Kidney tubule cell (primary cell): Measurements from ENCODE around the gene RALGPS1.
A peak's percentile ranks its signal among the peaks of the same experiment; 100 is the strongest.

Source experiments
- DNase-seq: peaks from one replicate; pipeline ENCODE4 v3.0.0-alpha.2; 2018; ENCODE audit warnings: low spot score

Gene RALGPS1

DNA sequence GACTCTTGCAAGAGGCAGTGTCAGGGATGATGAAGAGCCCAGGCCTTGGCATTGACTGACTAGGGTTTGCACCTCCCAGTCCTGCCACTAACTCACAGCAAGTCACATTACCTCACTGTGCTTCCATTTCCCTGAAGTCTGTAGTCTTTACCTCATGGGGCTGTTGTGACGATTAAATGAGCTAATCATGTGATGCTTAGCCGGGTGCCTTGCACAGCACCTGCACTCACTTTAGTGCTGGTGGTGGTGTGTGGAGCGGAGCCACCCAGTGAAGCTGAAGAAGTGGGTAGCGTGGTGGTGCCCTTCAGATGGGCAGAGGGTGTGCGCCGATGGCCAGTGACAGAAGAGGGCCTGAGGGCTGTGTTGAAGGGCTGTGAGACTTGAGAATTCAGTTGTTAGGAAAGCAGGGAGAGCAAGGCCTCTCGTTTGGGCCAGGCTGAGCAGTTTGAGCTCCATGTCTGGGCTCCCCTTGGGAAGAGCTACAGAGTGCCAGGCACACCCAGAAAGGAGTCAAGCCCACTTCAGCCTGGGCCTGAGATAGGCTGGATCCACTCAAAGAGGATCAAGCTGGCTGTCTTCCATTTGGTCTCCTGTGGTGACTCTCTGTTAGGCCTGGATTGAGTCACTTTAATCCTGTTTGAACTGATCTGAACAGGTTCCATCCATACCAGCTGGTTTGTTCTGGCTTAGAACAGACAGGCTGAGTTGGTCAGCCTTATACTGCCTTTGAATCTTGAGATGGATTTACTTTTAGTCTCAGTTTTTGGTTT lies 42.5 kb downstream of the RALGPS1 start:
- peak; percentile 40 for DNase-seq

DNA sequence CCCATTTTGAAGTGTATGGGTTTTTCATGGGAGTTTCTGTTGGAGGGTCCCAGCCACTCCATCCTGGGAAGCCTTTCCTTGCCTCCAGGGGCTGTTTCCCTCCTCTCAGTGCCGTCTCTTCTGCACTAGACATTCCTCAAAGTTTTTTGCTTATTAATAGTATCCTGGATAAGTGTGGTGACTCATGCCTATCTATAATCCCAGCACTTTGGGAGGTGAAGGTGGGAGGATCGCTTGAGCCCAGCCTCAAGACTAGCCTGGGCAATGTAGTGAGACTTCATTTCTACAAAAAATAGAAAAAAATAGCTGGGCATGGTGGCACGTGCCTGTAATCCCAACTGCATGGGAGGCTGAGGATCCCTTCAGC lies 43.1 kb downstream of the RALGPS1 start:
- DNase-seq: peak; percentile 45

DNA sequence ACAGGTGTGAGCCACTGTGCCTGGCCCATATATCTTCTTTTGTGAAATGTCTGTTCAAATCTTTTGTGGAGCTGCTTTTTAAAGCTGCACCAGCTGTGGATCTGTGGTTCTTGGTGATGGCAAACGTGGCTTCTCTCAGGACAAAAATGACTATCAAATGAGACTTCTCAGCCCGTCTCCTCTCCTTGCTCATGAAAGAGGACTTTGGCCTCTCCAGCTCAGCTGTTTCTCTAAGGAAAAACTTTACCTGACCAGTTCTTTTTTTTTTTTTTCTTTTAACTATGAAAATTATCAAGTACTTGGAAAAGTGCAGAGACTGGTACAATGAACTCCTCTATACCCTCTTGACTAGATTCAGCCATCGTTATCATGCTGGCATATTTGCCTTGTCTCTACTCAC lies 44.8 kb downstream of the RALGPS1 start:
- DNase-seq: no peak

DNA sequence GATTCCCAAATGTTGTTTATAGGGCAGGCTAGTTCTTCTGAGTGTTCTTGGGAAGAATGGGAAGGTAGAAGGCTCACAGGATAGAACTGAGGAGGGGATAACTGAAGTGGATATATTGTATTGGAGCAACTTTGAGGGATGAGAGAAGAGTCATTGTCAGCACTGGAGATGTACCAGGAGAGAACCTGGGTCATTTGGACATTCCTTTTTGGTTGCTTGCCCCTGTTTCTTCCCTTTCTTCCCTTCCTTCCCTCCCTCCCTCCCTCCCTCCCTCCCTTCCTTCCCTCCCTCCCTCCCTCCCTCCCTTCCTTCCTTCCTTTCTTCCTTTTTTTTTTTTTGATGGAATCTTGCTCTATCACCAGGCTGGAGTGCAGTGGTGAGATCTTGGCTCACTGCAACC lies 45.3 kb downstream of the RALGPS1 start:
- no peak for DNase-seq

DNA sequence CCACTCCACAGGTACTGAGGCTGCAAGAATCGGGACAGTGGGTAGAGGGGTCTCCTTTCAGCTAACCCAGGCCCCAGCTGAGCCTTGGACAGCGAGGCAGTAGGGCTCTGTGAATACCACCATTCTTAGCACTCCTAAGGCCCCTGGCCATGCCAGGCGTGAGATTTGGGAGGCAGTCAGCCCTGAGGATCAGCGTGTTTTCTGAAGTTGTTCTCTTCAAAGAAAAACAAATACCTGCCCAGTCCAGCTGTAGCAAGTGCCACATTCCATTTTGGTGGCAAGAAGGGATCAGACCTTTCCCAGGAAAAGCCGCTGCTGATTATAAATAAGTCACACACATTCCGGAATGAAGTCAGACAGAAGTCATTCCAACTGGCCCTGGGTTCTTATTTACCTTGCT lies 47.8 kb downstream of the RALGPS1 start:
- DNase-seq: peak; percentile 31

DNA sequence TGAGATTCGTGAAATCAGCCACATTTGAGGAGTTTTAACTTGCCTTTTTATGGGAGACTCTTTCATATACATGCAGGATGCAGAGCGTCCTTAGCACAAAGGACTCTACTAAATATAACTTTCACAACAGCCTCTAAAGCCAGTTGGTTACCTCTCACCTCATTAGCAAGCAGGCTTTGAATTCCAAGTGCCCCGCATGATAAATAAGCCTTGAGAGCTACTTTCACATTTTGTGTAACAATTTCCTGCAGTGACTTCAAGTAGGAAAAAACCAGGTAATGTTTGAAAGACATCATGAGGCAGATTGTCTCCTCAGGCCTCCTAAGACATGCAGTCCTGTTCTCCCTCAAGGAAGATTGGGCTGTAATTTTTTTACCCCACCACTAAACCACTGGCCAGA lies 50.5 kb downstream of the RALGPS1 start:
- no peak for DNase-seq

DNA sequence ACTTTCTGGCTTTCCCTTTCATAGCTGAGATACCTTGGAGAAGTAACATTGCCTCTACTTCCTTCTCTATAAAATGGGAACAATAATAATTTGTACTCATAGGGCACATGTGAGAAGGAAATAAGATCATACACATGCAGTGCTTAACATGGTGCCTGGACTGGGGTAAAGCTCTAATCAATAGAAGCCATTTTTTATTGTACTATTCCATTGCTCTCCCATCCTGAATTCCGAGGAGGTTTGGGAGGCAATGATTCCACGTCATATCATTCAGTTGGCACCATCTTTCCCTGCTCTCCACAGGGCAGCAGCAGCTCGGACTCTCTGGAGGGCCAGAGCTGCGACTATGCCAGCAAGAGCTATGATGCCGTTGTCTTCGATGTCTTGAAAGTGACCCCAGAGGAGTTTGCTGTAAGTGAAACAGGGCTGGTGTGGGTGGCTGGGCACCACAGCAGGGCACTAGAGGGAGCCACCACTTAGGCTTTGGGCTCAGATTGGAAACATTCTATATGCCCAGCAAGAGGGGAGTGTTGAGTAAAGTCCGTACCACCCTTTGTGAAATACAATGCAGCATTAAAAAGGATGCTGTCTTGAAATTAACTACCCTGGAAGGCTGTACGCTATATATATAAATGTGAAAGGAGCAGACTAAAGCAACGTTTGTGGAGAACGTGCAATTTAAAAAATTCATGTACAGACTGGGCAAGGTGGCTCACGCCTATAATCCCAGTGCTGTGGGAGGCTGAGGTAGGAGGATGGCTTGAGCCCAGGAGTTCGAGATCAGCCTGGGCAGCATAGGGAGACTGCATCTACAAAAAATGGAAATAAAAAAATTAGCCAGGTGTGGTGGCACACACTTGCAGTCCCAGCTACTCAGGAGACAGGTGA lies 51.2 kb downstream of the RALGPS1 start:
- peak; percentile 43 for DNase-seq

DNA sequence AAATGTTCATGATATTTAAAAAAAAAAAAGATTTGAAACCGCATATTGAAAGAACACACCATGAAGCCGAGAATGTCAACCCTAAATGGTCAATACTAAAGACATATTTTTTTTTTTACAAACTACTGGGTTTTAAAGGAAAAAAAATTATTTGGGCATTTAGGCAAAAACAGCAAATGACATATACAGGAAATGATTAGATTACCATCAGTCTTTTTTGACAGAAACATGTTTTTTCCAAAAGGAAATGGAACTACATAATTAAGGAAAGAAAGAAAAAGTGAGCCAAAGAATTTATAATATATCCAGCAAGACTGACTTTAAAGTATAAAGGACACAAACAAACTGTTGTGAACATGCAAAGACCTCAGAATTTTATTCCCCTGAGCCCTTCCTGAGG lies 56.7 kb downstream of the RALGPS1 start:
- DNase-seq: no peak

DNA sequence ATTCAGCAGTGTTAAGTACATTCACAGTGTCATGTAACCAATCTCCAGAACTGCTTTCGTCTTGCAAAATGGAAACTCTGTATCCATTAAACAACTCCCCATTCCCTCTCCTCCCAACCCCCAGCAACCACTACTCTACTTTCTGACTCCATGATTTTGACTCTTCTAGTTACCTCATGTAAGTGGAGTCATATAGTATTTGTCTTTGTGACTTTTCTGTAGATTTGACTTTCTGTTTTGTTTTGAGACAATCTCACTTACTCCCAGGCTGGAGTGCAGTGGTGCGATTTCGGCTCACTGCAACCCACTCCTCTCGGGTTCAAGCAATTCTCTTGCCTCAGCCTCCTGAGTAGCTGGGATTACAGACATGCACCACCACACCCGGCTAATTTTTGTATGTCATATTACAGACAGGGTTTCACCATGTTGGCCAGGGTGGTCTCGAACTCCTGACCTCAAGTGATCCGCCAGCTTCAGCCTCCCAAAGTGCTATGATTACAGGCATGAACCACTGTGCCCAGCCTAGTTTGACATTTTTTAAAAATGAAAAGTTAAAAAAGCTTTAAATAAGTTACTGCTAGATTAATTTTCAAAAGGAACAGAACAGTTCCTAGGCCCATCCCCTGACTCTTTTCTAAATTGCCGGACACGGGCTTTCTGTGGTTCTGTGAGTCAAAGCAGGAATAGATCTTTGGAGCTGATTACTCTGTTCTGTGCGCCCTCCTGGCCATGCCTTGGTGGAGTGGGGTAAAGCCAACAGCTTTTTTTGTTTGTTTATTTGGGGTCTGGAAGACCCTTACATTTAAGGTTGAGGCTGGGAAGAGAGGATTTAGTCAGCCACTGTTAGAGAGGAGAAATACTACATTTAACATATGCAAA lies 59.3 kb downstream of the RALGPS1 start:
- no peak for DNase-seq

DNA sequence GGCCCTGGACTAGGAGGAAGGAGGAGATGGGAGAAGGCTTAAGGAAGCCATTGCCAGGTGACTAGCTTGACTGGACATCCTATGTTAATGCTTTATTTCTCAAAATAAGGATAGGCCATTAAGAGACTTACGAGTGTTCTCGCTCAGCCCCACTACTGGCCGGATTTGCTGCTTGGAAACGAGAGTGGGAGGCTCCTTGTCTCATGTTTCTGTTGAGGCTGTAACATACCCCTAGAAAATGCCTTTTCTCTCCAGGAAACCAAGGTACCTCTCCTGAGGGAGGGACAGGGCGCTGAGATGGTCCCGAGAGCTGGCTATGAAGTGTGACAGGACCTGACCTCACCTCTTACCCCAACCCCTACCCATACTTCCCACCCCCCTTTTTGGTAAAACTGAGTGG lies 60.0 kb downstream of the RALGPS1 start:
- no peak for DNase-seq

DNA sequence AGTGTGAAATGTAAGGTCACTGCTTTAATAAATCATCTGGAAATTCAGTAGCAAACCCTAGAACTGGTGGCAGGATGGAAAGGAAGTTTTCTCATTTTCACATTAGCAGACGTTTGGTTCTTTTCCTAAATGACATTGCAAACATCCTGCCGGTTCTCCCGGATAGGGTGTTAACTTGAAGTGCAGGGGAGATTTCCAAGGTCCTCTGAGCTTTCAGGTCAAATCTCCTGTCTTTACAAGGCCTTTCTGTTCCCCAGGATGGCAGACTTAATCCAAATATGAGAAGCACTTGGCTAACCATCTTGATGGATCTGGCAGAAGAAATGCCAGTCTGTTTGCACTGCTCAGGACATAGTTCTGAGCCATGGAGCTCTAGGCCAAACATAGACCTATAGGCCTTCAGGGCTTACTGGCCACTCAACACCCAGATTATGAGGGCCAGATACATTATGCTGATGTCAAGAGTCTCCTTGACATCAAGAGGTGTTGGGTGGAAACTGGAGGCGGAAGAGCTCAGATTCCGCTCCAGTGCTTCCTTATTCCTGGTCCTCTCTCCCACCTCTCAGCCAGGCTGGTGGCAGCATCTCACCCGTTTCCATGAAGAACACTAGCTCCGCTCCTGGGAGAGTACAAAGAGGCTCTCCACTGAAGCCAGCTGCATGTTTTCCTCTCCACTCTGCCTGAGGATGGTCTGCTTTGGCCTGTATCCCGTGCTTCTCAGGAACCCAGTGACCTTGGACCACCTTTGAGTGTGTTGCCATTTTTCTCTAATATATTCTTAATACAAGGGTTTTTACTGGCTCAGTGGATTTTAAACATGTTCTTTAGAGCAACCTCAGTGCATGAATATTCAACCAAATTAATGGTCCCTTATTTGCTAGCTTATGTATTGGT lies 61.0 kb downstream of the RALGPS1 start:
- no peak for DNase-seq

DNA sequence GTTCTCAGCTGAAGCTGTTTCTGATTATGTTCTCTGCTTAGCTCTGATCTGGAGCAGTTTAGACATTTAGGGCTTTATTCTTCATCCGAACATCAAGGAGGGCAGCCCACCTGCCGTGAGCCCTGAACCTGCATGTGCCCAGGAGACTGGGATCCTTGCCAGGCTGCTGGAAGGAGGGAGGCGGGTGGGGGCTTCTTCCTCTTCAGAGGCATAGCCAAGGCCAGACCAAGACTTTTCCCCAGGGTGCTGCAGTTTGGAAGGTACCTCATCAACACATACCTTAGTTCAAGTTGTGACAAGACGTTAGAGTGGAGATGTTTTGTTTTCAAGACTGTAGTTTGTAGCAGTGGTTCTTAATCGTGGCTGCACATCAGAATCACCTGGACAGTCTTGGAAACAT lies 64.9 kb downstream of the RALGPS1 start:
- DNase-seq: no peak

DNA sequence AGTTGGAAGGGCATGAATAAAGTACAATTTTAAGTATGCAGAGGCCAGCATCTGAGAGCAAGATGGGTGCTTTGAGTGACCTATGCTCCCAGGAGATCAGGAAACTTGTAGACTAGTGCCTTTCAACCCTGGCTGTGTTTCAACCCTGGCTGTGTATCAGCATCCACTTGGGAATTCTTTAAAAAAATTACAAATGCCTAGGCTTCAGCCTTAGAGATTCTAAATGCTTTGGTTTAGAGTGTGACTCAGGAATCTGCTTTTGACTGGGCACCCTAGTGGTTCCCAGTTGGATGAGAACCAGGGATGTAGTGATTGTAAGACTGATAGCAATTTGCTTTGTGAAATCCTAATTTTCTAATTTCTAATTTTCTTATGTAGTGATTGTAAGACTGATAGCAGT lies 65.6 kb downstream of the RALGPS1 start:
- no peak for DNase-seq

DNA sequence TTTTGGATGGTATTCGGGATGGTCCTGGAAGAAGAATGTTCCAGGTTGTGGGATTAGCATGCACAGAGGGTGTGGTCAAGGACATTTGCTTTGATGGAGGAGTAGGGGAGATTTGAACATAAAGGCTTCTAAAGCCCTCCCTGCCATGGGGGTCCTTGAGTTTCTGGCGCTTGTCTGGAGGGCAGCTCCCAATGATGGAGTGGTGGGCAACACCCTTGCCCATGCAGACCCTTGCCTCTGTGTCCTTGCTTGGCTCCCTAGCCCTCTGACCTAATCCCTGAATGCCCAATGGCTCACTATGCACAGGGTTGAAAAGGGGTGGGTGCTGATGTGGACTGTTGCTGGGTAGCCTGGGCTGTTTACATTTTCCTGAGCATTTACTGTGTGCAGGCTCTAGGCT lies 66.6 kb downstream of the RALGPS1 start:
- DNase-seq: no peak

DNA sequence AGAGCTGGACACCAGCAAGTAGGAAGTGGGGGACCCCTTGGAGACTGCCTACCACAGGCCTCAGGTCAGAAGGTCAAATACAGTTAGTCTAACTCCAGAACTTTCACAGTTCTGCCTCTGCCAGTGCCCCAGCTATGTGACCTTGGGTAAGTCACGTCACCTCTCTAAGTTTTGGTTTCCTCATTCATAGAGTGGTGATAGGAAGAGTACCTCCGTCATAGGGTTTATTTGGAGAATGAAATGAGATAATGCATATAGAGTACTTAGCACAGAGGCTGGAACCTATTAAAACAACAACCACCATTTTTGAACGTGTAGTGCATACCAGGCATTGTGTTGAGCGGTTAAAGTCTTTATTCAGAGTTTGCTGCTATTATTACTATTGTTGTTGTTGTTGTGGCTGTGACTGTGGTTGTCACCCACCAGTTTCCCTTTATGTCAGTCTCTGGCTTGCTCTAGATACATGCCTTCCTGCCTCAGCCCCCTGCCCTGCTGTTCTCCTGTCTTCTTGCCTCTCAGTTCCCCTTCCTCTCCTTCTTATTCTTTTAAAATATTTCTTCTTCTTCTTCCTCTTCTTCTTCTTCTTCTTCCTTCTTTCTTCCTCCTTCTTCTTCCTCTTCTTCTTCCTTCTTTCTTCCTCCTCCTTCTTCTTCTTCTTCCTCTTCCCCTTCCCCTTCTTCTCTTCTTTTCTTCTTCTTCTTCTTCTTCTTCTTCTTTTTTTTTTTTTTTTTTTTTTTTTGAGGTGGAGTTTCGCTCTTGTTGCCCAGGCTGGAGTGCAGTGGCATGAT lies 67.8 kb downstream of the RALGPS1 start:
- DNase-seq: no peak

DNA sequence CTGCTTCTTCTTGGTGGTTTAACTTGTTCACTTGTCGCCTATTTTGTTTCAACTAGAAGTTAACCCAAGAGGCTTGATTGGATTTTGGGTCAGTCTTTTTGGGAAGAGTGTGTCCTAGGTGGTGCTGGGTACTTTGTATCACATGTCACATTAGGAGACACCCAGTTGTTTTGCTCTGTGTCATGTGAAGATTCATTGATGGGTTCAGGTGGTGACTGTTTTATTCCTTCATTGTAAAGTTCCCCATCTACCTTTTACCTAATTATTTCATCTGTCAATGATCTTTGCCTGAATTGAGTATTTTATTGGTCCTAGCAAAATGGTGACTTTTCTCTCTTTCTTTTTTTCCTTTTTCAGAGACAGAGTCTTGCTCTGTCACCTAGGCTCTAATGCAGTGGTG lies 69.2 kb downstream of the RALGPS1 start:
- no peak for DNase-seq

DNA sequence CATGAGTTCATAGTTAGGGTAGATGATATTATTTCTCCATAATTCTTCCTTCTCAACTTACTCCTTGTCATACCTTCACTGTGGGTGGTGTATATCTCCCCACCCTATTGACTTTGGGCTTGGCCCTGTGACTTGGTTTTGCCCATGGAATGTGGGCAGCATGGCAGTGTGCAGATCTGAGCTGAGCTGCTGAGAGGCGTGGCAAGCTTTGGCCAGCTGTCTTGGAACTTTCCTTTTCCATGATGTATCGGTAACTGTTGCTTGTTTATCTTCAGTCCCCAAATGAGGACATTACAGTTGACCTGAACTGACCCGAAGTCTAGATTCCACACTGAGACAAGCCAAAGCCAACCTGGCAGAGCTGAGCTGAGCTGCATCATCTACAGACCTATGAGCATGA lies 70.4 kb downstream of the RALGPS1 start:
- DNase-seq: peak; percentile 44

DNA sequence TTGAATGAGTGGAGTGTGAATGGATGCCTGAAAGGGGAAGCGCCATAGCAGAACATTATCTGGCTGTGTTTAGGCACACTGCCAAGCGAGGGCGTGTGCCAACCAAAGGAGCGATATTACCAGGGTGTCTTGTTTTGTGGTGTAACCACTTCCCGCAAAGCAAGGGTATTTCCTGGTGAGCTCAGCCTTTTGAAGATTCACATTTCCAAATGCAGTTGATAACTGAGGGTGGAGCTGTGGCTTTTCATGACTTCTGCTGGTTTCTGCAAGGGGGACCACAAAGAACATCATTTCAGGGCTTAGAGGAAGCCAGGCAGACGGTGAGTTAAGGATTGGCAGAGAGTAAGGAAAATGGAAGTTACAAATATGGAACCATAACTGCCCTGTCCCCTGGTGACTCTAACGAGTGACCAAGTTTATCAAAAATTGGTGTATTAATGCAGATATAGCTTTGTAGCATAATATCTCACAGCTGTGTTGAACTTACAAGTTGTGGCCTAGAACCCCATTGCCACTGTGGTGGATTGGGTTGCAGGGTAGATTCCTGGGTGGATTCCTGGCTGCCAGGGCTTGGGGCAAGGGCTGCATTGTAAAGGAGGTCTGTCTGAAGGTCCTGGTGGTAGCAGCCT lies 71.4 kb downstream of the RALGPS1 start:
- DNase-seq: peak; percentile 97

DNA sequence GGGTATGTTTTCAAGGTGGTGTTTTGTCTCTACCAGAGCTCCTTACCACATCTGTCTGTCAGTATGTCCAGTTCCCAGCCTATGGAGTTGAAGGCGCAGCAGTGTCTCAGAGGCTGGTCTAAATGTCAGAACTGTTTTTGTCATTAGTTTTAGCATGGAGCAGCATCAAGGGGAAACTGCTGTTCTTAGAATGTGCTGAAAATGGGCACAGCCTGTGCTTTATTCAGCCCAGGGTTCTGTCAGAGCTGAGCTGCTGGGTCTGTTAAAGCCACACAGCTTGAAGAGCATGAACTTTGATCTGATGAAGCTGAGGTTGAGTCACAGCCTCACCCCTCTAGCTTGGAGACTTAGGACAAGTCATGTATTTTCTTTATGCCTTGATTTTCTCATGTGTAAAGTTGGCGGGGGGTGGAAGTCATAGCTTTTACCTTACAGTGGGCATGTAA lies 71.9 kb downstream of the RALGPS1 start:
- peak; percentile 74 for DNase-seq

DNA sequence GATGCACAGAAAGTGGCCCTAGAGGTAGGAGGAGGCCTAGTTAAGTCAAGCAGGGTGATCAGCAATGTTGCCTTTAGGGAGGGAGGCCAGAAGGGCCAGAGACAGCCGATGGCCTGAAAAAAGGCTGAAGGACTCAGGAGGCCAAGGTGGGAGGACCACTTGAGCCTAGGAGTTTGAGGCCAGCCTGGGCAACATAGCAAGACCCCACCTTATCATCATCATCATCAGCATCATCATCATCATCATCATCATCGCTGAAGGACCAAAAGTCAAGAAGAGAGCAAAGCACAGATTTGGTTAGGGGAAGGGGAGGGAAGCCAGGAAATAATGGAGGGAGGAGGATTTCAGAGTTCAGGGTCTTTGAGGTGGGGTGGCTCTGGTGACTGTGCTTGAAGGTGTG lies 74.3 kb downstream of the RALGPS1 start:
- no peak for DNase-seq
